ENCODE results near the gene CTR9. TPM values are rescaled to one million over a fixed set of nuclear protein-coding genes. Genes with fewer than 3 reads are reported as not detected.

CTR9 gene
- total and polyA plus RNA-seq, 9 of the 15 experiments (the other 6 are each of a cell fraction or from before 2014, with no cell fraction given) = 25.4 to 79.3 (median 47.3) TPM

GRCh38 chr11:10797001-10797400 lies 46.0 kb downstream of the CTR9 start:
- Histone ChIP-seq H3K36me3 (ENCODE audit: control insufficient read depth, insufficient read depth, low read length) (peaks cover 64% of the 10 kb centered on the region), H3K4me3 (no peak overlapping the region), H3K4me1 (replicated peaks in 1 of 2; ENCODE audit: control insufficient read depth in 2 of 2, insufficient read depth in 2 of 2, low read length in 2 of 2) (peaks cover 8 to 9% of the 10 kb centered on the region in 2 experiments; a peak in 4 of 5 replicates), H3K79me2 (ENCODE audit: control insufficient read depth, insufficient read depth, low read length) (no peaks in the 10 kb centered on the region), H3K4me2 (ENCODE audit: insufficient read depth, low read length) (no peak overlapping the region), H2AFZ (ENCODE audit: low read depth, low read length) (no peak overlapping the region), H3K9me1 (ENCODE audit: control insufficient read depth, insufficient read depth, low read length) (no peaks in the 10 kb centered on the region), H3K9ac (ENCODE audit: insufficient read depth in 1 of 2, low read depth in 2 of 2, low read length in 2 of 2) (no peak overlapping the region), H3K9me3 (replicated peaks; ENCODE audit: control insufficient read depth, insufficient read depth, low read depth, low read length) (no peaks in the 10 kb centered on the region), H4K20me1 (replicated peaks; ENCODE audit: control insufficient read depth, insufficient read depth, low read length) (peaks cover 15% of the 10 kb centered on the region; the same call in 1 of the 2 replicates), H3K27ac (ENCODE audit: extremely low read depth, low read depth, low read length) (no peak overlapping the region), H3K27me3 (ENCODE audit: control insufficient read depth in 2 of 2, insufficient read depth in 2 of 2, low read length in 2 of 2) (0 out of 5 replicates have a peak, but pooled peaks cover 0 to 3% of the 10 kb centered on the region in 2 experiments)
- no peak for TF ChIP-seq ZBTB7A (IDR thresholded peaks at IDR 0.05; ENCODE audit: borderline replicate concordance, control insufficient read depth, low read depth, low read length)
- TF ChIP-seq RBFOX2 (IDR thresholded peaks at IDR 0.05; ENCODE audit: low read depth, low read length) = peak; percentile 6; the same call in 1 of the 2 replicates
- DNase-seq (ENCODE audit: extremely low read depth in 1 of 4, low spot score in 3 of 4) (no peak), ATAC-seq (no peak), FAIRE-seq (no peak)
- in situ Hi-C loops (cut with MboI) = loop anchor here (25.0 kb wide), 1 partner anchor 465 kb away; no protein-coding TSS in a partner anchor
- intact Hi-C loops (cut with micrococcal nuclease) = loop anchor here (10.0 kb wide), 2 partner anchors 468 to 988 kb away; no protein-coding TSS in a partner anchor
- 96% methylated on average over 2 of the region's 2 CpGs for WGBS (ENCODE audit: insufficient coverage, low coverage, missing lambda C conversion rate)
- ChIA-PET CTCF (ENCODE audit: low intra/inter-chr PET ratio) (no interaction called here), POLR2A (interaction anchor here (0.6 to 5.6 kb wide), 8 partner anchors 7 to 231 kb away, joined by 3 to 105 read pairs (median 6); partner anchors contain the start of gene EIF4G2)
- no TSS peak for BruUV-seq (replicated peaks)

- ATAC-seq (no peak), FAIRE-seq (no peak), DNase-seq (ENCODE audit: extremely low read depth in 1 of 4, low spot score in 3 of 4) (no peak)
- Histone ChIP-seq H3K27ac (ENCODE audit: extremely low read depth, low read depth, low read length) (no peak overlapping the region), H3K27me3 (ENCODE audit: control insufficient read depth in 2 of 2, insufficient read depth in 2 of 2, low read length in 2 of 2) (no peaks in the 10 kb centered on the region), H4K20me1 (replicated peaks; ENCODE audit: control insufficient read depth, insufficient read depth, low read length) (peaks cover 12% of the 10 kb centered on the region; the same call in 1 of the 2 replicates), H3K36me3 (ENCODE audit: control insufficient read depth, insufficient read depth, low read length) (peaks cover 69% of the 10 kb centered on the region), H3K79me2 (ENCODE audit: control insufficient read depth, insufficient read depth, low read length) (no peaks in the 10 kb centered on the region), H2AFZ (ENCODE audit: low read depth, low read length) (no peak overlapping the region), H3K4me2 (ENCODE audit: insufficient read depth, low read length) (no peak overlapping the region), H3K9me3 (replicated peaks; ENCODE audit: control insufficient read depth, insufficient read depth, low read depth, low read length) (no peaks in the 10 kb centered on the region), H3K4me3 (no peak overlapping the region), H3K9ac (ENCODE audit: insufficient read depth in 1 of 2, low read depth in 2 of 2, low read length in 2 of 2) (no peak overlapping the region), H3K9me1 (ENCODE audit: control insufficient read depth, insufficient read depth, low read length) (no peaks in the 10 kb centered on the region), H3K4me1 (replicated peaks in 1 of 2; ENCODE audit: control insufficient read depth in 2 of 2, insufficient read depth in 2 of 2, low read length in 2 of 2) (peaks cover 3 to 6% of the 10 kb centered on the region in 2 experiments; a peak in 4 of 5 replicates)
- CTCF ChIA-PET (ENCODE audit: low intra/inter-chr PET ratio) = no interaction called here
- intact Hi-C loops (cut with micrococcal nuclease) (loop anchor here (10.0 kb wide), 2 partner anchors 467 to 987 kb away; no protein-coding TSS in a partner anchor), in situ Hi-C loops (cut with MboI) (loop anchor here (25.0 kb wide), 1 partner anchor 465 kb away; no protein-coding TSS in a partner anchor)
- no TSS peak for BruUV-seq (replicated peaks)
- POLR2A ChIA-PET = interaction anchor here (1.6 to 5.6 kb wide), 2 partner anchors 11 to 213 kb away, joined by 3 to 105 read pairs; partner anchors contain the start of gene EIF4G2
- TF ChIP-seq CEBPG (CRISPR knock-in tag; IDR thresholded peaks at IDR 0.05) (no peak), CEBPG (tag; conservative IDR thresholded peaks at IDR 0.05 in 1 of 2, IDR thresholded peaks at IDR 0.05 in 1 of 2) (peak in 1 of 2 experiments; percentile 47; a peak in 2 of 4 replicates), CEBPB (tag; IDR thresholded peaks at IDR 0.05) (peak; percentile 41), KLF10 (CRISPR knock-in tag; IDR thresholded peaks at IDR 0.05) (no peak)
- WGBS (ENCODE audit: insufficient coverage, low coverage, missing lambda C conversion rate) = 91% methylated on average over 3 of the region's 3 CpGs
Observed at GRCh38 chr11:10797531-10797930, 46.5 kb downstream of the CTR9 start.
